Right lobe of liver (tissue), 6 donors: ENCODE data around the gene SMCO2. TPM values are rescaled to one million over a fixed set of nuclear protein-coding genes. Genes with fewer than 3 reads are reported as not detected.

ENCODE experiments used
- ATAC-seq, 4 donors: fragments of 200-7000 bp; cut with Tn5 transposase; one replicate each; pipeline ENCODE4 v1.9.1; 2020; ENCODE audit warnings: mild to moderate bottlenecking in 4 of 4, moderate library complexity in 4 of 4
- DNase-seq, 3 donors: peaks; one replicate each; pipeline ENCODE4 v3.0.0-alpha.2; 2020
- H3K27ac ChIP-seq, 3 donors: fragments of 200-600 bp; one replicate each; pipeline ENCODE4 v1.8.0; 2022
- H3K27me3 ChIP-seq, 2 donors: fragments of 200-600 bp; one replicate each; pipeline ENCODE4 v1.8.0; 2022
- H3K36me3 ChIP-seq, 4 donors: fragments of 200-600 bp; sonication (generic) in 1 of 4; one replicate each; pipeline versions ENCODE4 v1.5.1 to v1.8.0; 2017 to 2022; ENCODE audit warnings: control low read depth in 1 of 4
- H3K4me1 ChIP-seq, 4 donors: fragments of 200-600 bp; sonication (generic) in 1 of 4; one replicate each; pipeline versions ENCODE4 v1.5.1 to v1.8.0; 2017 to 2022; ENCODE audit warnings: control low read depth in 1 of 4
- H3K4me3 ChIP-seq, 3 donors: fragments of 200-600 bp; one replicate each; pipeline ENCODE4 v1.8.0; 2022
- H3K9me3 ChIP-seq, 4 donors: fragments of 200-600 bp; sonication (generic) in 1 of 4; one replicate each; pipeline versions ENCODE4 v1.5.1 to v1.8.0; 2017 to 2022; ENCODE audit warnings: control low read depth in 1 of 4
- CTCF ChIP-seq, 4 donors: fragments of 200-600 bp in 3 of 4; fragments of 450-650 bp in 1 of 4; IDR thresholded peaks; one replicate each; pipeline versions ENCODE4 v1.5.1 to v1.8.0; 2016 to 2022; ENCODE audit warnings: antibody characterized with exemption in 4 of 4, mild to moderate bottlenecking in 2 of 4
- POLR2A ChIP-seq: fragments of 450-650 bp; IDR thresholded peaks from one replicate; pipeline ENCODE4 v1.6.1; 2017; ENCODE audit warnings: antibody characterized with exemption, mild to moderate bottlenecking
- WGBS: methylation state at CpG from one replicate; pipeline ENCODE4 v1.1.6; 2018; ENCODE audit warnings: low coverage, low lambda C conversion rate; ENCODE audit not compliant: insufficient coverage; ENCODE audit errors: missing lambda C conversion rate; 5-methylcytosine and 5-hydroxymethylcytosine counted together
- intact Hi-C, 2 donors: fragments of 100-400 bp; cut with DNase I; formaldehyde crosslinking; loops; one replicate each; pipeline versions ENCODE4 v1.11.2 to v1.14.1; 2022
- total RNA-seq, 6 experiments: library from RNA; depleted of rRNA in 2 of 6; stranded (reverse); fragments of >200 nt in 2 of 6; fragmentation: NEBNext Ultra II Directional in 3 of 6; extraction: Animal tissue kit (Norgen Biotek cat#: 25700) in 3 of 6; gene quantifications; one replicate each; pipeline versions ENCODE4 v1.1.0 to v1.2.4, GENCODE V29; 2016 to 2023
- donor health status: DM: no; HTN: yes; CAD: no.
- donor health status: DM: no; HTN: no; CAD: no.
- donor health status: DM: no; HTN: no; CAD: no.
- donor health status: DM: no; HTN: yes; CAD: no.
- donor health status: DM: no; HTN: yes; CAD: no.

SMCO2 gene
- total RNA-seq, 6 experiments from 2014 or later = 0.31 TPM; not detected in 5

GRCh38 chr12:27427824-27428223 is 18.7 kb upstream of the SMCO2 start:
- Histone ChIP-seq H3K4me3 (no peak overlapping the region), H3K4me1 (no peaks in the 10 kb centered on the region), H3K36me3 (no peaks in the 10 kb centered on the region), H3K9me3 (no peaks in the 10 kb centered on the region), H3K27me3 (no peaks in the 10 kb centered on the region), H3K27ac (no peak overlapping the region)
- no peak for DNase-seq
- intact Hi-C loops = loop anchor here in 1 of 2 donors (10.0 kb wide), 1 partner anchor 227 kb away; no protein-coding TSS in a partner anchor
- ATAC-seq = no peak
- 87% methylated on average over 3 of the region's 3 CpGs for WGBS
- no peak for TF ChIP-seq CTCF (IDR thresholded peaks at IDR 0.05)
- TF ChIP-seq POLR2A = no peak

- H3K27me3 ChIP-seq = no peaks in the 10 kb centered on the region
- intact Hi-C loops = loop anchor here in 1 of 2 donors (10.0 kb wide), 1 partner anchor 226 kb away; no protein-coding TSS in a partner anchor
- DNase-seq (no peak), ATAC-seq (no peak)
- H3K4me3 ChIP-seq = no peak overlapping the region
- H3K27ac ChIP-seq = no peak overlapping the region
- no peaks in the 10 kb centered on the region for H3K4me1 ChIP-seq
- TF ChIP-seq POLR2A = no peak
- TF ChIP-seq CTCF (IDR thresholded peaks at IDR 0.05) = no peak
- no peaks in the 10 kb centered on the region for H3K9me3 ChIP-seq
- no peaks in the 10 kb centered on the region for H3K36me3 ChIP-seq
Observed at GRCh38 chr12:27428466-27428865, 18.1 kb upstream of the SMCO2 start.

- DNase-seq (no peak), ATAC-seq (no peak)
- Histone ChIP-seq H3K4me1 (no peaks in the 10 kb centered on the region), H3K27ac (no peak overlapping the region), H3K27me3 (no peaks in the 10 kb centered on the region), H3K4me3 (no peak overlapping the region), H3K9me3 (no peaks in the 10 kb centered on the region), H3K36me3 (no peaks in the 10 kb centered on the region)
- TF ChIP-seq POLR2A (no peak), CTCF (IDR thresholded peaks at IDR 0.05) (no peak)
- WGBS = 88% methylated on average over 2 of the region's 2 CpGs
- intact Hi-C loops = loop anchor here in 1 of 2 donors (10.0 kb wide), 1 partner anchor 225 kb away; no protein-coding TSS in a partner anchor
Observed at GRCh38 chr12:27429606-27430005, 16.9 kb upstream of the SMCO2 start.

GRCh38 chr12:27431185-27431584 is 15.4 kb upstream of the SMCO2 start:
- Histone ChIP-seq H3K4me3 (no peak overlapping the region), H3K9me3 (no peaks in the 10 kb centered on the region), H3K27me3 (no peaks in the 10 kb centered on the region), H3K4me1 (no peaks in the 10 kb centered on the region), H3K27ac (no peak overlapping the region), H3K36me3 (no peaks in the 10 kb centered on the region)
- 68% methylated on average over 4 of the region's 4 CpGs for WGBS
- peak in 1 of 4 donors; percentile 12 for ATAC-seq
- intact Hi-C loops = no loop called here
- TF ChIP-seq CTCF (IDR thresholded peaks at IDR 0.05) = no peak
- no peak for TF ChIP-seq POLR2A
- no peak for DNase-seq
